B cell (primary cell): ENCODE data around the gene STBD1. TPM values are rescaled to one million over a fixed set of nuclear protein-coding genes. Genes with fewer than 3 reads are reported as not detected.
A peak's percentile ranks its signal among the peaks of the same experiment; 100 is the strongest.

Experiments used
- ATAC-seq: fragments of 200-7000 bp; cut with Tn5 transposase; one replicate; pipeline ENCODE4 v1.10.0; 2021; ENCODE audit warnings: low read depth, mild to moderate bottlenecking, moderate number of reproducible peaks, moderate library complexity
- CTCF ChIA-PET: fragments of 350-600 bp; sonication (Branson Sonifier 250); formaldehyde crosslinking; loops from one replicate; lab custom pipeline; 2021; ENCODE audit warnings: antibody characterized with exemption, inconsistent platforms; lab: Charles Lee
- POLR2A ChIA-PET: fragments of 350-600 bp; sonication (Branson Sonifier 250); formaldehyde crosslinking; loops from one replicate; lab custom pipeline; 2021; ENCODE audit warnings: antibody characterized with exemption; lab: Charles Lee
- DNase-seq: peaks from one replicate; pipeline ENCODE4 v3.0.0; 2013
- H2AFZ ChIP-seq: 2 replicates; pipeline ENCODE4 v1.6.1; 2012; ENCODE audit warnings: mild to moderate bottlenecking, low read depth, low read length; ENCODE audit not compliant: insufficient read depth, poor library complexity, severe bottlenecking
- H3K27ac ChIP-seq, 2 donors: 1 replicate in 1 of 2; 2 replicates in 1 of 2; pipeline ENCODE4 v1.5.1; 2012 to 2013; ENCODE audit warnings: low read length in 2 of 2, mild to moderate bottlenecking in 2 of 2, moderate library complexity in 1 of 2
- H3K27me3 ChIP-seq, 4 experiments: fragments of 200-600 bp in 1 of 4; sonication (generic) in 1 of 4; replicated peaks in 1 of 4; 1 replicate in 2 of 4; 2 replicates in 2 of 4; pipeline versions ENCODE4 v1.6.1 to v1.7.0; 2013 to 2016; ENCODE audit warnings: low read length in 3 of 4, mild to moderate bottlenecking in 2 of 4, mixed read lengths in 1 of 4, moderate library complexity in 1 of 4; ENCODE audit not compliant: insufficient read depth in 4 of 4, control insufficient read depth in 3 of 4; ENCODE audit errors: control extremely low read depth in 1 of 4
- H3K36me3 ChIP-seq, 2 experiments: replicated peaks in 1 of 2; 1 replicate in 1 of 2; 2 replicates in 1 of 2; pipeline versions ENCODE4 v1.6.1 to v1.7.1; 2013; ENCODE audit warnings: low read length in 1 of 2; ENCODE audit not compliant: insufficient read depth in 2 of 2, control insufficient read depth in 1 of 2; ENCODE audit errors: control extremely low read depth in 1 of 2, extremely low read depth in 1 of 2
- H3K4me1 ChIP-seq, 2 donors: fragments of 200-600 bp in 1 of 2; sonication (generic) in 1 of 2; 1 replicate in 1 of 2; 2 replicates in 1 of 2; pipeline versions ENCODE4 v1.5.1 to v1.6.1; 2013 to 2017; ENCODE audit warnings: low read length in 2 of 2; ENCODE audit not compliant: control insufficient read depth in 2 of 2, insufficient read depth in 2 of 2
- H3K4me2 ChIP-seq: replicated peaks from 2 replicates; pipeline ENCODE3; 2012; ENCODE audit warnings: mild to moderate bottlenecking, low read depth, low read length; ENCODE audit not compliant: poor library complexity, severe bottlenecking
- H3K4me3 ChIP-seq, 5 experiments: fragments of 200-600 bp in 1 of 5; sonication (generic) in 1 of 5; 1 replicate in 3 of 5; 2 replicates in 2 of 5; pipeline versions ENCODE4 v1.5.1 to v1.7.0; 2011 to 2016; ENCODE audit warnings: low read length in 4 of 5, mild to moderate bottlenecking in 4 of 5, low read depth in 2 of 5, control low read depth in 1 of 5, moderate library complexity in 1 of 5; ENCODE audit not compliant: insufficient read depth in 1 of 5; ENCODE audit errors: control extremely low read depth in 1 of 5, extremely low read depth in 1 of 5
- H3K79me2 ChIP-seq: fragments of 200-600 bp; sonication (generic); one replicate; pipeline ENCODE4 v1.6.0; 2016; ENCODE audit warnings: low read length; ENCODE audit not compliant: control insufficient read depth, insufficient read depth
- H3K9ac ChIP-seq: fragments of 200-600 bp; sonication (generic); 2 replicates; pipeline ENCODE4 v1.6.1; 2017; ENCODE audit warnings: mild to moderate bottlenecking, low read length, moderate library complexity
- H3K9me3 ChIP-seq, 3 donors: one replicate each; pipeline versions ENCODE4 v1.6.1 to v1.7.1; 2013; ENCODE audit warnings: low read length in 2 of 3; ENCODE audit not compliant: control insufficient read depth in 2 of 3, insufficient read depth in 1 of 3; ENCODE audit errors: control extremely low read depth in 1 of 3
- H4K20me1 ChIP-seq: 2 replicates; pipeline ENCODE4 v1.6.0; 2012; ENCODE audit warnings: mild to moderate bottlenecking, low read length; ENCODE audit not compliant: insufficient read depth, control insufficient read depth, poor library complexity, severe bottlenecking
- H3K27ac Mint-ChIP-seq: one replicate; pipeline ENCODE4 v1.8.0; 2021; ENCODE audit warnings: mixed read lengths
- H3K27me3 Mint-ChIP-seq: one replicate; pipeline ENCODE4 v1.8.0; 2021; ENCODE audit warnings: mixed read lengths
- H3K4me1 Mint-ChIP-seq: one replicate; pipeline ENCODE4 v1.8.0; 2021; ENCODE audit warnings: mixed read lengths
- H3K4me3 Mint-ChIP-seq: one replicate; pipeline ENCODE4 v1.8.0; 2021; ENCODE audit warnings: mixed read lengths
- H3K9me3 Mint-ChIP-seq: one replicate; pipeline ENCODE4 v1.8.0; 2022; ENCODE audit warnings: mixed read lengths; ENCODE audit not compliant: insufficient read depth
- CTCF ChIP-seq: fragments of 200-600 bp; IDR thresholded peaks from one replicate; pipeline ENCODE4 v1.8.0; 2022; ENCODE audit warnings: antibody characterized with exemption, mild to moderate bottlenecking
- EZH2 ChIP-seq: IDR thresholded peaks from 2 replicates; pipeline ENCODE4 v1.6.1; 2012; ENCODE audit warnings: borderline replicate concordance, low read depth, mild to moderate bottlenecking, moderate library complexity, low read length; ENCODE audit not compliant: insufficient read depth, poor library complexity, severe bottlenecking
- WGBS: methylation state at CpG from one replicate; pipeline ENCODE4 v1.1.5; 2013; ENCODE audit warnings: missing lambda C conversion rate; ENCODE audit not compliant: insufficient coverage; 5-methylcytosine and 5-hydroxymethylcytosine counted together
- intact Hi-C: fragments of 100-400 bp; cut with micrococcal nuclease; formaldehyde crosslinking; loops from one replicate; pipeline ENCODE4 v1.10.0; 2022
- polyA minus RNA-seq: library from RNA; depleted of rRNA, polyadenylated mRNA; stranded (reverse); fragments of >200 nt; gene quantifications from 2 replicates; pipeline ENCODE4 v1.2.3, GENCODE V29; 2012
- polyA plus RNA-seq: library from polyadenylated mRNA; depleted of rRNA; stranded (reverse); fragments of >200 nt; gene quantifications from 2 replicates; pipeline ENCODE4 v1.2.3, GENCODE V29; 2012
- total RNA-seq, 2 donors: library from RNA; stranded (reverse); fragments of 120-200 nt in 1 of 2; gene quantifications; 1 replicate in 1 of 2; 2 replicates in 1 of 2; pipeline versions ENCODE4 v1.2.3 to v1.2.4, GENCODE V29; 2013 to 2022

The STBD1 gene
- not detected in 2 replicates for total RNA-seq
- total RNA-seq (2013), result 1.4 TPM
- 0.03 TPM in 1 of 2 replicates, not detected in the other for polyA plus RNA-seq
- not detected in 2 replicates for polyA minus RNA-seq

GRCh38 chr4:76305971-76306881 is at the start of gene STBD1:
Gene STBD1 (plus strand): TSS chr4:76306733. CDS start chr4:76306770, 37 bp downstream.
- no peak within 1 kb of the TSS for H3K27ac ChIP-seq
- ChIA-PET POLR2A (no interaction called here), CTCF (interaction anchor here (1.2 kb wide), 1 partner anchor 125 kb away, joined by 5 read pairs; no protein-coding TSS in a partner anchor)
- DNase-seq (peak; percentile 28), ATAC-seq (no peak)
- WGBS, result 2% methylated on average over 85 of the region's 85 CpGs
- peaks cover 0 to 38% (median 8%) of the 10 kb centered on the region in 4 experiments for H3K27me3 ChIP-seq
- peak within 1 kb of the TSS; percentile 87 for H3K4me2 ChIP-seq
- H3K9ac ChIP-seq, result peak within 1 kb of the TSS; percentile 55
- H3K36me3 ChIP-seq, result no peaks in the 10 kb centered on the region
- H3K79me2 ChIP-seq, result no peaks in the 10 kb centered on the region
- H3K27me3 Mint-ChIP-seq, result peaks cover 46% of the 10 kb centered on the region
- no peak for TF ChIP-seq EZH2
- no peak for TF ChIP-seq CTCF
- no peak within 1 kb of the TSS for H3K27ac Mint-ChIP-seq
- no peaks in the 10 kb centered on the region for H3K9me3 Mint-ChIP-seq
- peaks cover 0 to 6% (median 0%) of the 10 kb centered on the region in 3 donors for H3K9me3 ChIP-seq
- peak within 1 kb of the TSS; percentile 68 for H2AFZ ChIP-seq
- intact Hi-C loops, result no loop called here
- peak within 1 kb of the TSS; percentile 39 to 59 (median 49) for H3K4me3 ChIP-seq
- peaks cover 20 to 22% of the 10 kb centered on the region in 2 donors for H3K4me1 ChIP-seq
- peaks cover 20% of the 10 kb centered on the region for H3K4me1 Mint-ChIP-seq
- no peaks in the 10 kb centered on the region for H4K20me1 ChIP-seq
- peak within 1 kb of the TSS; percentile 83 for H3K4me3 Mint-ChIP-seq

GRCh38 chr4:76256968-76257367 is 49.6 kb upstream of the STBD1 start:
- ChIA-PET POLR2A (no interaction called here), CTCF (interaction anchor here (0.5 kb wide), 1 partner anchor 1692 kb away, joined by 3 read pairs; no protein-coding TSS in a partner anchor)
- Histone ChIP-seq H3K27me3 (peaks cover 0 to 20% (median 15%) of the 10 kb centered on the region in 4 experiments), H3K9ac (no peak overlapping the region), H3K4me3 (no peak overlapping the region), H2AFZ (no peak overlapping the region), H3K36me3 (no peaks in the 10 kb centered on the region), H3K4me1 (peaks cover 0 to 2% of the 10 kb centered on the region in 2 donors), H3K27ac (no peak overlapping the region), H3K4me2 (no peak overlapping the region), H3K9me3 (peaks cover 0 to 2% (median 0%) of the 10 kb centered on the region in 3 donors), H4K20me1 (no peaks in the 10 kb centered on the region), H3K79me2 (no peaks in the 10 kb centered on the region)
- Mint-ChIP-seq H3K27ac (no peak overlapping the region), H3K9me3 (no peaks in the 10 kb centered on the region), H3K4me1 (no peaks in the 10 kb centered on the region), H3K4me3 (no peak overlapping the region), H3K27me3 (peaks cover 50% of the 10 kb centered on the region)
- intact Hi-C loops, result no loop called here
- ATAC-seq (no peak), DNase-seq (no peak)
- no peak for TF ChIP-seq EZH2
- no peak for TF ChIP-seq CTCF
- no CpG with 5 or more reads among the region's 1 CpG for WGBS
